ENCODE measurements around the gene PPP1R12B.
A peak's percentile ranks its signal among the peaks of the same experiment; 100 is the strongest.
"Not testable (repeated sequence)": the region's sequence is repeated elsewhere in the genome, so short reads cannot be mapped to it uniquely, and the experiment has no call there.

PPP1R12B gene

DNA sequence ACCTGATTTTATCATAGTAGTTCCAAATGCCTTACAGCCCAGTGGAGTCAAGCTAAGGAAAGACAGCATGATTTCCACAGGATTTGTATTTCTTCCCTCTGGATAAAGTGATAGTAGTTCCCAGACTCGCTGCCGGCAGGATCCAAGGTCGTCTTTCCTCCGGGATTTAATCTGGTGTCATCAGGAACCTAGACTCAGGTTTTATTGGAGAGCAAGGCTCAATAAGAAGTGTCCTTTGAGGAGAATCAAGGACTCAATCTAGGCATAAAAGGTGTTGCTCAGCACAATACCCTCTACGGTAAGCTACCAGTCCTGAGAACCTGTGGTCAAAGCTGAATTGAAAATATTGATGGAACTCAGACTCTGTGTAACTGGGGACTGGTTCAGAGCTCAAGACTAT is 191.1 kb downstream of the PPP1R12B start:
- not testable (repeated sequence) for DNase-seq

DNA sequence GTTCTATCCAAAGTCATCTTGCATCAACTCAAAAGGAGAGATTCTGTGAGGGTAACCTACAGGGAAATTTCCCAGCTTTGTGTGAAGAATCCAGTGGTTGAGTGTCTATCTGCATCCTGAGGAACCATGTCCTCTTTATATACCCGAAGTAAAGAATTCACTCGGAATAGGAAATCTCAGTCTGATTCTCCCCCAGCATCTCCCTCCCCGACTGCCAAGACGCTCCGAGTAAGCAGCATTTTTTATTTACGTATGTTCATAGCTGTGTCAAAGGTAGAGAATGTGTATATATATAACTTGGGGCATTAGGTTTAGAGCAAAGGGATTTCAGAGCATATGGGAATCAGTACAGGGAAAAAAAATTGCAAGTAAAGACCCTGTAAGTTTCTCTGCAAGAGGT is 191.5 kb downstream of the PPP1R12B start:
- DNase-seq, result no peak

DNA sequence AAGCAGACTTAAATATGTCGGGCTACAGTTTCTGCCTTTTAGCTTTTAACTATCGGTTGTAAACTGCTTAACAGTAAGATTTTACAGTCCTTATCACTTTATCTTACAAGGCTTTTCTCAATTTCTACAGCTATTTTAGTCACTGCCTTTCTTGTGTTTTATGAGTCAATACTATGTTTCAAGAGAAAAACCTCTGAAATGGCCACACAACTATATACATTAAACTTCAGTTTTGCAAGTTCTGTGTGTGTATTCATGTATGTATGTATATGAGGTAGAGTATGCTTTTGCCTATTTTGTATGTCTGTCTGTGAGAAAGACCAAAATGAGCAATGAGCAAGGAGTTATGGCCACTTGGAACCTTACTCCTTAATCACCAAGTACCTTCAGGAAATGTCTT is 191.9 kb downstream of the PPP1R12B start:
- no peak for DNase-seq

DNA sequence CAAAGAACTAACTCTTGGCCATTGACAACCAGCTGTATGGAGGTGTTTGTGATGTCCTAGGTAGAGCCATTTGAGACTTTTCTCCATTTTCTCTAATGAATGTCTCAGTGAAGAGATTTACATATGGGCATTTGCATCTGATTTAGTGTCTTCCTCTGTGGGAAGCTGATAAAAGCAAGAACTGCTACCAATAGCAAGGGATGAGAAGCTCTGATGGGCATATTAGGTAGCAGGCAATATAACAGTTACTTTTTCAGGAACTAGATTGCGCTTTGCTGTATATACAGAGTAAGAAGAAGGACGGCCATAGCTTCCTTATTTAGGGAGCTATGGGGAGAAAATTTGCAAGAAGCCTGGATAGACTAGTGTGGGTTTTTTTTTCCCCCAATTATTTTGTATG is 192.4 kb downstream of the PPP1R12B start:
- not testable (repeated sequence) for DNase-seq

DNA sequence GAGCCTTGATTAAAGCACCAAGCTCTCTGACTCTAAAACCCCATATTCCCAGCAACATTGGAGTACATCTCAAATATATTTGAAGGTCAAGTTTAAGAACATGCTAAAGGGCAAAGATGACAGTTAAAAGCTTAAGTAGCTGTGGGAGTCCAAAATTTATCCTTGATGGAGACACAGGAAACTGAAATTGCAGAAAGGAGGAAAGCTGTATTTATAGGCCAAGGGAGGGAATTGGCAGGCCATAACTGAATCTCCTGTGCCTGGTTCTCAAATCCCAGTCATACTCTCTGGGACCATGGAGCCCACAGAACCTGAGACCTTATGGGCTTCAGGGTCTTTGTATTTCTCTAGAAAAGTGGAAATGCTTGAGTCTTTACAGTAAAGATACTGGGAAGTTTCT is 193.9 kb downstream of the PPP1R12B start:
- not testable (repeated sequence) for DNase-seq

DNA sequence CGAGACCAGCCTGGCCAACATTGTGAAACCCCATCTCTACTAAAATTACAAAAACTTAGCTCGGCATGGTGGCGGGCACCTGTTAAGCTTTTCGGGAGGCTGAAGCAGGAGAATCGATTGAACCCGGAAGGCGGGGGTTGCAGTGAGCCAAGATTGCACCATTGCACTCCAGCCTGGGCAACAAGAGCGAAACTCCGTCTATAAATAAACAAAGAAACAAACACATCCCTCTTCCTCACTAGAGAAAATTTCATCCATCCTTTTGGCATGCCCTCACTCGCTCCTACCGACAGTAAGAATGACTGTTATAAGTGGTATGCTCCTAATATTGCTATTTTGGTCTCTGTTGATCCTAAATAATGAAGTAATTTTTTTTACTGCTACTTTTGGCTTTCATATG is 195.0 kb downstream of the PPP1R12B start:
- not testable (repeated sequence) for DNase-seq

DNA sequence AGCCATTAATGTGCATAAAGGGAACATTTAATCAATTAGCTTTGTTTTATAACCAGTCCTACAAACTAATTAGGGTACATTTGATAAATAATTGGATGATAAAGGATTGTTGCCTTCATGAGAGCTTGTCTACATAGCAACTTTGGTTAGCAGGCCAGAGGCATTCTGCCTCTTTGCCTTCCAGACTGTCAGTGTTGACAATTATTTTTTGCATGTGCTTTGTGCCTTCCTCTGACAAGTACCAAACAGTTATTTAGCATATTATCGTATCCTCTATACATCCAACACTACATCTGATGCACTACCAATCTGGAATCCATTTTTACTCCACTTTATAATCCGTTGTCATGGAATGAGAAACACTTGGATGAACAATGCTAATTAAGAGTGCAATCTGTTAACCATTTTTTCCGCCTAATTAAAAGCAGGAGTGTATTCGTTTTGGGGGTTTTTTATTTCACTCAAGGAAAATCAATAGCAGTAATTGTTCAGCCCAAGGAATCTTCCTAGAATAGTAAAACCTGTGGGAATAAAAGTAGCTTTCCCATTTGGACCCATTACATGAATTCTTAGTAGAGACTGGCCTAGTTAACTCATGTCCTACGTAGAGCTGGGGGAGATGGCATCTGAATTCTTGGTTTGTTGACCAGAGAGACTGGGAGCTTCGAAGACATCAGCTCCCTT is 196.4 kb downstream of the PPP1R12B start:
- not testable (repeated sequence) for DNase-seq

DNA sequence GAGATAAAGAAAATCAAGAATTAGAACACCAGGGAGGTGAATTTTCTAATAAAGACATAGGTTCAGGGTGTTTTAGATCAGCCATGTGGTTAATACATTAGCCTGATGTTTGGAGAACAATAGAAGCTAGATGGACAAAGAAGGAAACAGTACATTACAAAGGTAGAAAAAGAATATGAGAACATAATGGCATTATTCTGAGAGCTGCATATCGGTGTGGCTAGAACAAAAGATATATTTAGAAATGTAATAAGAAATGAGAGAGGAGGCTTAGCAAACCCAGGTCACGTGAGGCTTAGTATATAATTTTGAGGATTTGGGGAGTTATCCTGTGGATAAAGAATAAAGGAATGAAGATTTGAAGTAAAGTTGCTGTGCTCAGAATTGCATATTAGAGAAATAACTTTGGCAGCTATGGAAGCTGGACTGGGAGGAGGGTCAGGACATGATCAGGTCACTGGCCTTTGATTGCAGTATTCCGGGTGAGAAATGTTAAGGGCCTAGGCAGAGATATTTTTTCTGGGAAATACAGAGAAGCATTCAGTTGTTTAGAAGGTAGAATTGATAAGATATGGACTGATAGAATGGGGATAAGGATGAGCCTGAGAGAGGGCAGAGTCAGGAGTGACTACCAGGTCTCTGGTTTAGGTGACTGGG is 197.3 kb downstream of the PPP1R12B start:
- not testable (repeated sequence) for DNase-seq

DNA sequence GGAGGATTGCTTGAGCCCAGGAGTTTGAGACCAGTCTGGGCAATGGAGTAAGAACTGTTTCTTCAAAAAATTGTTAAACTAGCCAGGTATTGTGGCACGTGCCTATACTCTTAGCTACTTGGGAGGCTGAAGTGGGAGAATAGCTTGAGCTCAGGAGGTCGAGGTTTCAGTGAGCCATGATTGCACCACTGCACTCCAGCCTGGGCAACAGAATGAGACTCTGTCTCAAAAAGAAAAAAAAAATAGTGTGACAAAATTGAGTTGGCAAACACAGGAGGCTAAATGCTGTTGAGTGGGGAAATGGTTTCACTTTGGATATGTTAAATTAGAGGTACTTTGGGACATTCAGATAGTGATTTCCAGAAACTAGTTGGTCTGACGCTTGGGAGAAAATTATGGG is 197.9 kb downstream of the PPP1R12B start:
- DNase-seq, result not testable (repeated sequence)

DNA sequence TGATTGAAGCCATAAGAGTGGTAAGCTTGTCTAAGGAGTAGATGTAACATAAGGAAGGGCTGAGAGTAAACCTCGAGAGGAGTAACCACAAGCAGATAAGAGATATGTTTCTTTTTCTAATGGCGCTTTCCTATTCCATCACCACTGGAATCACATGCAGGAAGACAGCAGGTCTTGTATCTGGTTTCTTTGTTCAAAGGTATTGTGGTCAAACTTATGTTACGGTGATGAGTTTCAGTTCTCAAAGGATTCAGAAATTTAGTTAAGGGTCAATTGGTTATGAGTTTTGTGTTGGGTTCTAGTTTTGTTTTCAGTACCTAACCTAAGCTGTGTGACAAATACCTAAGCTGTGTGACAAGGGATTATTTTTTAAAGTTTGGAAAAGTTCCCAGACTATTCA is 198.3 kb downstream of the PPP1R12B start:
- not testable (repeated sequence) for DNase-seq

DNA sequence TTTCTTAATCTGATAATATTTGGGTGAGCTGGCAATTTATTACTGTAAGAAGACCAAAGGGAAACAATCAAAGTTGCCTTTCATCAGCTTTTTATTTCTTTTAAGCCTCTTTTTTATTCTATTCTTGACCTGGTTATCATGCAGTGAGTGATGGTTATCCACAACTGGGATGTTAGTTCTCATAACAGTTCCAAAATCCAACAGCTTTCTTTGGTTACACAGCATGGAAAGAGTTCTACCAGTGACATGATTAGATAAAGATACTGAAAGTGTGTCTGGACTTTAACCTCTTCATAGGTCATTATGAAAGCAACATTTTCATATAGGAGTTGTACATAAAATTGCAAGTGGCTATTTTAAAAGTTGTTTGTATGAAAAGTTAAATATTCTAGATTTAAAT is 198.7 kb downstream of the PPP1R12B start:
- DNase-seq, result no peak

DNA sequence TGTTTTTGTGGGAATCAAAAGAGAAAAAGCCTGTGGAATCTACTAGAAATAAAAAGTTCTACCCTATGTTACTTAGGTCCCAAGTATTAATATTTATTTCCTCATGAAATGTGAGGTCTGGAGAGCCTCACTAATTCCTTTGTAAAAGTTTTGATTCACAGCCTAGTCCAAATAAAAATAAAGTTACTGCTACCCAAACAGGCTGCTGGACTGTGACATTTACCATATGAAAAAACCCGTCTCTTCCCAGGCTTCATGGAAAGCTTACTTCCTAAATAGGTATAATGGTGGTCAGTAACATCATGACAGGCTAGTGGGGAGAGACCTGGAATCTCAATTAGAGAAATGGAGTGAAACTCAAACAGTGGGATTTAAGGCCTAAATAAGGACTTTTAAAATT is 201.6 kb downstream of the PPP1R12B start:
- not testable (repeated sequence) for DNase-seq

DNA sequence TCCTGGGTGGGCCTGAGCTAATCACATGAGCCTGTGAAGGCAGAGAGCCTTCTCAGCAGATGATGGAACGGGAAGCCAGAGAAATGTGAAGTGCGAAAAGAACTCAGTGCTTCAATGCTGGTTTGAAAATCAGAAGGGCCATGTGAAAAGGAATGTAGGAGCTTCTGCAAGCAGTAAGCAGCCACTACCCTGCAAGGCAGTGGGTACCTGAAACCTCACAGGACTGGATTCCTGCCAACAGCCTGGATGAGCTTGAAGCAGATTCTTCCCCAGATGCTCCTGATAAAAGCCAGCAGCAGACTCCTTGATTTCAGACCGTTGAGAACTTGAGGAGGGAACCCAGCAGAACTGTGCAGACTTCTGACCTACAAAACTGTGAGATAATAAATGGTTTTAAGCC is 203.2 kb downstream of the PPP1R12B start:
- DNase-seq, result peak in 1 of 2 experiments; percentile 41

DNA sequence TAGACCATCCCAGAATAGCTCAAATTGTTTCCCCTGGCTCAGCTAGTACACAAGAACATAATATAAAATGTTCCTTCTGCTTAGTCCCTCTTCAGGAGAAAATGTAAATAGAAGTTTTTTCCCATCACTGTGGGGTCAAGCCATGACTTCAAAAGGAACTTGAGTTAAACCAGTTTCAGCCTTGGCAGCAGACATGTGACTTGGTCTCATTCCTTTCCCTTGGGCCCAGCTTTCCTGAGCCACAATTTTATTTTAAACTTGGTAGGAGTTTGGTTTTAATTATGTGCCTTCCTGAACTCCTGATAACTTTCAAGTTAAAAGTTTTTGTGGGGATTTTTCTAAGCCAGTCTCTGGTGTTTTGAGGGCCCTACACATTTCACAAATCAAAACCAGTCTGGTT is 204.1 kb downstream of the PPP1R12B start:
- not testable (repeated sequence) for DNase-seq

DNA sequence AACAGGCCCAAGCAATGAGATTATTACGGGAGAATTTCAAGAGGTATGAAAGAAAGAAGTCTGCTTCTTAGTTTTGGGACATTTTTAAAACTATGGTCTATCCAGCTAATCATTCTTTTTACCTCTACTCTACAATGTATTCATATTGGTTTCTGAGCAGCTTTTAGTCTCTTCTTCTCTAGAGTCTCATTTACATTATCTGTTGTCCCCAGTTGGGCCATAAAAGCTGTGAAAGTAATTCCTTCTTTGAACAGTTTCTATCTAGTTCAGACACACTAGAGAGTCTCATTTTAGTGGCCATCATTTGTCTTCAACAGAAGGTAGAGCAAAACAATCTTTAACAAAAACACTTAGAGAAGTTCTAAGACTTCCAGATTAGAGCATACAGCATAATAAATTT is 204.6 kb downstream of the PPP1R12B start:
- not testable (repeated sequence) for DNase-seq

DNA sequence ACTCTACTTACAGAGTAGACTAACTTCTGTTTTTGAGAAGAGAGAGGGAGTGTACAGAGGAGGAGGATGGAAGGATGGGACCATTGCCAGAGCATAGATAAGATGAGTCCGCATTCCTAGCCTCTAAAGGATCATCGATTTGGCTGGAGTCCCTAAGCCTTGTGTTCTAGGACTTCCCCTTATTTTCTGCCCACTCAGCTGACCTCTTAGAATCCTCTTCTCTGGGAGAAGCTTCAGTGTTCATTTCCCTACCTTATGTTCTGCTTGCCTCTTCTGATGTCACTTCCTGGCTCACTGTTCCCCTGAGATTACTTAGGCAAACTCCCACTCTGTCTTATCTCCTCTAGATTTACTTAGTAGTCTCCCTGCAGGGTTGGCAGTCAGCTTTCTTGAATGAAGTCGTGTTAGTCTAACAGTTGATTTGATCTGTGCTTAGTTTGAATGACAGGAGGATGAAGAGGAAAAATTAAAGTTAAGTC is 205.1 kb downstream of the PPP1R12B start:
- no peak for DNase-seq

DNA sequence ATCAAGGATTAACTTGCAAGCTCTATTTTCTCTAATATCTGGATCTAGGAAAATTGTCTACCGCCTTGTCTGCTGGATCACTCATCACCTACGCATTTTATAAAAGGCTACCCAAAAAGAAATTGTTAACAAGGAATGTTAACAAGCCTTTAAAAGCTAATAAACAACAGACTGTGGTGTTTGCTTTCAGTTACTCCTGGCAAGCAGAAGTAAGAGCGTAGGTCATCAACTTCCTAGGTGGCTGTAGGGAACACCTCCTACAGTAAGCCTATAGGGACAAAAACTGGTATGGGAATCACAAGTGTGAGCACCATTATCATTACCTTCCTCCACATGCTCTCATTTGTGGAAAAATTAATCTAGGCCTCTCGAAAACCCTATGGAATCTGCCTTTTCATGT is 206.1 kb downstream of the PPP1R12B start:
- not testable (repeated sequence) for DNase-seq

DNA sequence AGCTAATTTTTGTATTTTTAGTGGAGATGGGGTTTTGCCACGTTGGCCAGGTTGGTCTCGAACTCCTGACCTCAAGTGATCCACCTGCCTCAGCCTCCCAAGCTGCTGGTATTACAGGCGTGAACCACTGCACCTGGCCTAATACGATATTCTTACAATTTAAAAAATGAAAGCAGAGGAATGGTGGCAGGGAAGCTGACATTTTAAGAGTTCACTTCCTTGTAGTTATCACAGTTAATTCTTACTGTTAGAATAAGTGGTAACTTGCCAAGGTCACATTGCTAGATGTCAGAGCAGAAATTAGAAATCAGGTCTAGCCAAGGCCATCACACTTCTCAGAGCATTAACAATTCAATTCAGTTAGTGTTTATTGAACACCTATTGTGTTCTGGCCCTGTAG is 207.5 kb downstream of the PPP1R12B start:
- not testable (repeated sequence) for DNase-seq

DNA sequence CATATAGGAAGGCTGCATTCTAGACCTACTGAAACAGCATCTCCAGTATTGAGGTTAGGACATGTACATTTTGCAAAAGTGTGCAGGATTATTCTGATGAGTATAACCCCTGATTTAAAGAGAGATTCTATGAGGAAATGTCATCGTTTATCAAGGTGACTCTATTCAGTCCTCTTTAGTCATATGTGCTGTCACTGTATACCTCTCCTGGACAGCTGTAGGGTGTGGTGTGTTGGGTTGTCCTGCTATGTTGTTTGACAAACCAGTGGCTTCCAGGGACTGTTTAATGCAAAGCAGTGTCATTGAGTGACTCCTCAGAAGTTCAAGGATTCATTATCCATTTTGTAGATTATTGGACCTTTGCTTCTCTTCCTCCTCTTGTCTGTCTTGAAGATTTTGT is 209.2 kb downstream of the PPP1R12B start:
- DNase-seq, result not testable (repeated sequence)

DNA sequence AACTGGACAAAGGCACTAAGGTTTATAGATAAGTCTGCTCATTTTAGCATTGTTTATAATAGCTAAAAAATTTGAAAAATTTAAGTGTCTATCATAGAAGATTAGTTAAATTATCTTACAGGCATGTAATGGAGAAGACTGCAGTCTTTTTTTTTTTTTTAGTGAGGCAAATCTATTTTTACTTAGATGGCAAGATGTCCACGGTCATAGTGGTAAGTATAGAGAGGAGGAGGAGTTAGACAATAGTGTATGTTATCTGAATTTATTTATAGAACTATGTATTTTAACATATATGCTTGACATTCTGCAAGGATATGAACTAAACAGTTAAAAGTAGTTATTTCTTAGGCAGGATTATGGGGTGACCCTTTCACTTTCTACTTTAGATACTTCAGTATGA is 212.7 kb downstream of the PPP1R12B start:
- no peak for DNase-seq

DNA sequence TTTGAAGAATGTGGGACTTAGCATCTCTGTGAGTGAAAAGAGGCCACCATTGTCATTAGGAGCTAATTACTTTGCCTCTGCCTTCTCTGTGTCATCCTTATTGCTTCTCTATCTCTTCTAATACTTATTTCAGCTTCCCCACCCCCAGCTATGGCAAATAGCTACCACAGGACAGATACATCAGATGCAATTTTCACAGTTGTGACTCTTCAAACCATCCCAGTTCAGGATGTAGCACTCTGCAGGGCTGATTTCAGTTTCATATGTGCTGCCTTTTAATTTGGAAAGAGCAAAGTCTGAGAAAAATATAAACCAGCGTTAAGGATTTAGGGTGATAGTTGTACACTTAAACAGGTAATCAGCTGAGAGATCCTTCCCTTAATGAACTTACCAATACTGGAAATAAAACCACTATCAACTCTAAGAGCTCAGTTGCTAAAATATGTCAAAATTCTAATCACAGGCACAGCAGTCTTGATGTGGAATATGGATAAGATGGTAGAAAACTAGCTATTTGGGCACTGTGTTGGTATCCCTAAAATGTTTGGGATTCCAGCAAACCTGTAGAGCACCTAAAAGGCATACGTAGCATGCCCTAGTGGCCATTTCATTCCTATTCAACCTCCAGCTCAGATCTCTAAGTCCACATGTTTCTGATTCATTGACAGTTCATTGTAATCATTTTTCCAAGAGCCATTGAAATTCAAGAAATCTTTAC is 213.4 kb downstream of the PPP1R12B start:
- DNase-seq, result no peak

DNA sequence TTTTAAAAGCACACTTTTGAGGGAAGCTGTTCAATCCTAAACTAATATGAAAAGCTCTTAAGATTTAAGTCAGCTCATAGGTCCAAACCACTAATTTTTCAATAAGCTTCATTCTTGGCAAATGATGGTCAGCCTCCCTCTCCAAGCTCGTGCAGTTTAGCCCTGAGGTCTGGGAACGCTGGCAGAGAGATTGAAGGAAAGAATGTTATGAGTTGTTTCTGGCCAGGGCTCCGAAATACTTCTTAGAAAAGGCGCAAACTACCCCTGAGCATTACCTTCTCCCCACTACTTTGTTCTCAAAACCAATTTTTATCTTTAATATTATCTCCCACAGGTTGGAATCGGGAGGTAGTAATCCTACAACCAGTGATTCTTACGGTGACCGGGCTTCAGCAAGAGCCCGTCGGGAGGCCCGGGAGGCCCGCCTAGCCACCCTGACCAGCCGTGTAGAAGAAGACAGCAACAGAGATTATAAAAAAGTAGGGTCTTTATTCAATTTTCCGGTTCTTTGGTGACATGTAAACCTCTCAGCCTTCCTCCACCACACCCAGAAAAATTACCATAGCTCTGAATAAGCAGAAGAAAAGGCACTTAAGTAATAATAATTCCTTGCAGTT is 214.1 kb downstream of the PPP1R12B start:
- DNase-seq, result no peak

DNA sequence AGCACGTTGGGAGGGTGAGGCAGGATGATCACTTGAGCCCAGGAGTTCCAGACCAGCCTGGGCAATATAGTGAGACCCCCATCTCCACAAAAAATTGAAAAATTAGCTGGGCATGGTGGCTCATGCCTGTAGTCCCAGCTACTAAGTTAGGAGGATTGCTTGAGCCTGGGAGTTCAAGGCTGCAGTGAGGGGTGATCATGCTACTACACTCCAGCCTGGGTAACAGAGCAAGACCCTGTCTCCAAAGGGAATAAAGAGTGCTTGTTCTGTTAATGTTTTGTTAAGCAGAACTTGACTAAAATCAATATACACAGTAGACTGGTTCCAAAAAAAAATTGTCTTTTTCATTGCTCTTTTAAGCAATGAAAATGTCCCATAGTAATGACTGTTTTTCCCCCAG is 215.3 kb downstream of the PPP1R12B start:
- no peak for DNase-seq
